Activated CD4-positive, alpha-beta T cell treated with anti-CD3 and anti-CD28 coated beads for 1 hour (primary cell): ENCODE results near the gene MYO10.

Experiments
- DNase-seq: peaks from one replicate; pipeline ENCODE4 v3.0.0-alpha.2; 2020

MYO10 gene

GRCh38 chr5:16916262-16916878 lies 19.7 kb downstream of the MYO10 start:
- no peak for DNase-seq

- no peak for DNase-seq
Observed at GRCh38 chr5:16914584-16914983, 21.5 kb downstream of the MYO10 start.

GRCh38 chr5:16914108-16914435 lies 22.0 kb downstream of the MYO10 start:
- no peak for DNase-seq

DNA sequence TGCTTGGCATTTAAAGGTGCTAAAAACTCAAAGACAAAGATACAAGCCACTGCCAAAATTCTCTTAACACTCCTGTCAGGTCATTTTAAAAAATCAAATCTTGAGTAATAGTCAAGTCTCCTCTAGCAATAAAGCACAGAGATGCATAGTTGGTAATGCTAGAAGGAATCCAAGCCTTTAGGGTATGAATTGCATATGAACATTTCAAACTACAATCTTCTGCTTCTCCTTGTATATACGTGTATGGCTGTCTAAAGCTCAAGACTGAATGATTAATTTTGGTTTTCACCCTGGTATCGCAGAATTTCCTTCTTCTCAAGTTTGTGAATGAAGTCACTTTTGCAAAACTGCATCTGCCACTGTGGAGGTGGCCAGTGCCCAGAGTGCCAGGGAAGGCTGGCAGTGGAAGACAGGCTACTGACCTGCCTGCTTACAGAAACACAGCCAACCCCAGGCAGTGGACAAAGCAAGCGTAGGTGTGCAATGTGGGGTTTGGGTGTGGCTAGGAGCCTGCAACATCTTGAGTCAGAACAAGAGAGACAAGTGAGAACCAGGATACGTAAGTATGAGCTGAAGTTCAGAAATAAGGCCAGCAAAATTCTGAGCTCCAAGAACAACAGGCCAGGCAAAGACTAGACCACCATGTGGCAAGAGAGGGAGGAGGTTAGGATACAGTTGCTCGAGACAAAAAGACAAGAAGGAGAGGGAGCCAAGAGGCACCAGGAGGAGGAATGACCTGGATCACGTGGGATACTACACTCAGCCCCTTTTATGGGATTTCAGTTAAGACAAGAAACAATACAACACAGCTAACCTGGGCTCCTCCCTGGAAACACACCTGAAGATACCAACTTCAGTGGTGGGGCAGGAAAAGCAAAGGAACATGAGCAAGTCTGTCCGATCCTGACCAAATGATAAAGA lies 22.6 kb downstream of the MYO10 start:
- no peak for DNase-seq

DNA sequence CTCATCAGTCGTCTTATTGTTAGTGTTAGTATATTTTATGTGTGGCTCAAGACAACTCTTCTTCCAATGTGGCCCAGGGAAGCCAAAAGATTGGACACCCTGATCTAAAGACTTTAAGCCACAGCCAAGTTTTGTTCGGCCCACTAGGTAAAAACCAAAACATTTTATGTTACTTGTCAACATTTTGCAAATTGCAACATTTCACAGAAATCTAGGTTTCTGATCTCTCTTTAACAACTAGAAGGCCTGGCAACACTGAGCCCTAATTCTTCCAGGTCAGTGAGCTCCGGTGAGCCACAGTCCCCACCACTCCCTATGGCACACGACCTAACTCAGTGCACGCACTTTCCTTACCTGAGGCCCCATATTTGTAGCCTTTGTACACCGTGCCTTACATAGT lies 24.0 kb downstream of the MYO10 start:
- DNase-seq = no peak

DNA sequence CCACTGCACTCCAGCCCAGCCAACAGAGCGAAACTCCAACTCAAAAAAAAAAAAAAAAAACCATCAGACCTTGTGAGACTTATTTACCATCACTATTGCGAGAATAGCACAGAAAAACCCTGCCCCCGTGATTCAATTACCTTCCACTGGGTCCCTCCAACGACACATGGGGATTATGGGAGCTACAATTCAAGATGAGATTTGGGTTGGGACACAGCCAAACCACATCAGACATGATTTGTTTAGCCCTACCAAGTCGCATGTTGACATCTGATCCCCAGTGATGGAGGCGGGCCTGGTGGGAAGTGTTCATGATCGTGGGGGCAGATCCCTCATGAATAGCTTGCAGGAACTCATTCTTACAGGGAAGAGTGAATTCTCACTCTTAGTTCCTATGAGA lies 26.6 kb downstream of the MYO10 start:
- DNase-seq = no peak

GRCh38 chr5:16907270-16907669 lies 28.8 kb downstream of the MYO10 start:
- no peak for DNase-seq

GRCh38 chr5:16906255-16906654 lies 29.8 kb downstream of the MYO10 start:
- DNase-seq = no peak

DNA sequence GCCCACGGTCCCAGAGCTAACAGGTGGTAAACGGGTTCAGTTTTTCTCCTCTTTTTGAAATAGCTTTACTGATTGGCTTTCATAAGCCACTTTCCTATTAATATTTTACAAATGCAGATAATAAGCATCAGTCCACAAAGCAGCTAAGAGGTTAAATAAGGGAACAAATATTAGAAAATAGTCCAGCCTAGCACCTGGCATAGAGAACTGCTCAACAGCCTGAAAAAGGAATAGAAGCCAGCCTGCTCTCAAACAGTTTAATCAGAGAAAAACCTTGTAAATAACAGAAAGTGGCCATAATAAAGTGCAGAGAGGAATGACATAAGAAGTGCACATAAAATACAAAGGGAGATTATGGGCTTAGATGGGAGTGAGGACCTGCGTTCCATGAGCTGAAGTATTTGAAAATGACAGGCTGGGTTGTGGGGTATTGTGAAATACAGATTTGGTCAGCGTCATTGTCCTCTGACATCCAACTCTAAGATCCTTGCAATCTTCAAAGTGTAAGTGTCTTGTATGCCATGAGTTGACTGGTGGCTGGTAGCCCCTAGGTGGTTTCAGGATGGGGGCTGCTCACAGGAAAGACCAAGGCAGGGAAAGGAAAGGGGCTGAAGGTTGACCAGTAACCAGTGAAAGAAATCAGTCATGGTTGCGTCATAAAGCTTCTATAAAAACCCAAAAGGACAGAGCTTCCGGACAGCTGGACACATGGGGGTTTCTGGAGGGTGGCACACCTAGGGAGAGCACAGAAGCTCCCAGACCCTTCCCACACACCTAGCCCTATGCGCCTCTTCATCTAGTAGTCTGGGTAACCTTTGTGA lies 32.4 kb downstream of the MYO10 start:
- no peak for DNase-seq

DNA sequence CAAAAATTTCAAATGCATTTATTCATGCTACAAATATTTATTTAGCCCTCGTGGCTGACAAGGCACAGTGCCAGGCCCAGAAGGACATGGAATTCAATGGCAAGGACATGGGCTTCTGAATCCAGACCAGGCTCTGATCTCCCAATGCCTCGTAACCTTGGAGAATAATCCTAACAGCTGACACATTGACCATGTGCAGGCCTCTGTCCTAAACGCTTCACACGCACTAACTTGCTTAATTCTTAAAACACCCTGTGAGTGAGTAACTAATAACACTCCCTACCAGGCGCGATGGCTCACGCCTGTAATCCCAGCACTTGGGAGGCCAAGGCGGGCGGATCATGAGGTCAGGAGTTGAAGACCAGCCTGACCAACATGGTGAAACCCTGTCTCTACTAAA lies 33.2 kb downstream of the MYO10 start:
- DNase-seq = no peak

- no peak for DNase-seq
Observed at GRCh38 chr5:16901021-16901644, 35.0 kb downstream of the MYO10 start.

DNA sequence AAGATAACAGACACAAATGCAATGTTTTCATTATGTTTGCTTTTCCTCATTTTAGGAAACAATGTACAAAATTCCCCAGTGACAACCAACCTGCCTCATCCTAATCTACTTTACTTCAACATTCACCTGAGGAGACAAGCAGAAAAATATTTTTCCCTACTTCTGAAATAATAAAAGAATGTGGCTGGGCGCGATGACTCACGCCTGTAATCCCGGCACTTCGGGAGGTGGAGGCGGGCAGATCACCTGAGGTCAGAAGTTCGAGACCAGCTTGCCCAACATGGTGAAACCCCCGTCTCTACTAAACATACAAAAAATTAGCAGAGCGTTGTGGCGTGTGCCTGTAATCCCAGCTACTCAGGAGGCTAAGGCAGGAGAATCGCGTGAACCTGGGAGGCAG lies 36.9 kb downstream of the MYO10 start:
- DNase-seq = no peak

DNA sequence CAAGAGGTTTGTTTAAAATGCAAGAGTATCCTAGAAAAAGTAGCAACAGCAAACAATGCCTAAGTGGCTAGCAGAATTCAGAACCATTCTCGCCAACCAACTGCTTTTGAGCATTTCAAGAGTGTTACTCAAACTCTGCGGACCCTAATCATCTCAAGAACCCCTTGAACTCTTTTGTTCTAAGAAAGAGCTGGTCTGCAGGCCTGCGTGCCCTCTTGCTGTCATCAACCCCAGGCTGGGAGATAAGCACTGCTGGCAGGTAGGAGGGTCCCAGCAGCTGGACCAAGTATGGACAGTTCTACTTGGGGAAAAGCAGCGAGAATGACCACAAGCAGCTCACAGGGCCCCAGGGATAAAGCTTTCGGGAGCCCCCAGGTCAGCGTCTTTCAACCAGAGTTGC lies 38.3 kb downstream of the MYO10 start:
- DNase-seq = no peak

GRCh38 chr5:16897284-16897704 lies 38.8 kb downstream of the MYO10 start:
- no peak for DNase-seq

GRCh38 chr5:16896767-16897166 lies 39.3 kb downstream of the MYO10 start:
- DNase-seq = no peak

GRCh38 chr5:16894236-16895057 lies 41.6 kb downstream of the MYO10 start:
- DNase-seq = no peak

- DNase-seq = no peak
Observed at GRCh38 chr5:16891033-16891432, 45.1 kb downstream of the MYO10 start.

- DNase-seq = no peak
Observed at GRCh38 chr5:16889972-16890519, 46.0 kb downstream of the MYO10 start.

GRCh38 chr5:16889203-16889971 lies 46.7 kb downstream of the MYO10 start:
- no peak for DNase-seq

DNA sequence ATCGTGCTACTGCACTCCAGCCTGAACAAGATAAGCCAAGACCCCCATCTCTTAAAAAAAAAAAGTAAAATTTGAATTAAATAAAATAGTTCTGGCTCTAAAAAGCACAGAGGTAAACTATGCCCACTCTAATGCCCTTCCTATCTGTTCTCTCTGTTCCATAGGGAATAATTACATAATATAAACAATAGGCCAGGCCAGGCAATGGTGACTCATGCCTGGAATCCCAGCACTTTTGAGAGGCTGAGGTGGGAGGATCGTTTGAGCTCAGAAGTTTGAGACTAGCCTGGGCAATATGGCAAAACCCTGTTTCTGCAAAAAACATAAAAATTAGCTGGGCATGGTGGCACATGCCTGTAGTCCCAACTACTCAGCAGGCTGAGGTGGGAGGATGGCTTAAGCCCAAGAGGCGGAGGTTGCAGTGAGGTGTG lies 47.4 kb downstream of the MYO10 start:
- no peak for DNase-seq

- no peak for DNase-seq
Observed at GRCh38 chr5:16886793-16887345, 49.2 kb downstream of the MYO10 start.
